NK-92 (cell line): ENCODE results near the gene USP53.
"Not testable (repeated sequence)": the region's sequence is repeated elsewhere in the genome, so short reads cannot be mapped to it uniquely, and the experiment has no call there.

Source experiments
- DNase-seq: peaks from one replicate; lab custom pipeline; 2025; ENCODE audit not compliant: unreplicated experiment; lab: John Stamatoyannopoulos, UW

Gene USP53

GRCh38 chr4:119212234-119212963 is at the start of gene USP53:
TSS of gene USP53 (plus strand) at chr4:119212713. CDS start at chr4:119239760, 27,047 bp downstream.
- DNase-seq: peak; percentile 75

DNA sequence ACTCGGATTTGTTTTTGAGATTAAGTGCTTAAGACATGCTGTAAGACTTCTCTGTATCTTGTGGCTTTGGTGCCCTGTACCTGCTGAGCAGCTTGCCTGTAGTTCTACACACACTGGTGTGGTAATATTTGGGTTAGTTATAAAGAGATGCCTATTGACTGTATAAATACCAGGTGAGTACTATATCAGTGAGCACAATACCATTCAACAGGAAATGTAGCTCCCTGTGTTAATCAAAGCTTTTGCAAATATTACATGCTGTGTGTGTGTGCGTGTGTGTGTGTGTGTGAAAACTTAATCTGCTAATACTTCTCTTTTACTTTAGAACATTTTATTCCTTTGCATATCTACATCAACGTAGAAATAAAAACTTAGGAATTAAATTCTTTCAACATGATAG is 46.7 kb upstream of the USP53 start:
- no peak for DNase-seq

- no peak for DNase-seq
Measured at GRCh38 chr4:119170195-119170594, 42.3 kb upstream of the USP53 start.

DNA sequence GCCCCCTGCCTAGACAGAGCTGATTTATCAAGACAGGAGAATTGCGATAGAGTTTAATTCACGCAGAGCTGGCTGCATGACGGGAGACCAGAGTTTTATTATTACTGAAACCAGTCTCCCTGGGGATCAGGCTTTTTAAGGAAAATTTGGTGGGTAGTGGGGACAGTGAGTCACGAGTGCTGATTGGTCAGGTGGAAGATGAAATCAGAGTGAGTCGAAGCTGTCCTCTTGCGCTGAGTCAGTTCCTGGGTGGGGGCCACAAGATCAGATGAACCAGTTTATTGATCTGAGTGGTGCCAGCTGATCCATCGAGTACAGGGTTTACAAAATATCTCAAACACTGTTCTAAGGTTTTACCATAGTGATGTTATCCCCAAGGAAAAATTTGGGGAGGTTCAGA is 40.3 kb upstream of the USP53 start:
- DNase-seq: no peak

GRCh38 chr4:119173729-119174361 is 38.7 kb upstream of the USP53 start:
- not testable (repeated sequence) for DNase-seq

DNA sequence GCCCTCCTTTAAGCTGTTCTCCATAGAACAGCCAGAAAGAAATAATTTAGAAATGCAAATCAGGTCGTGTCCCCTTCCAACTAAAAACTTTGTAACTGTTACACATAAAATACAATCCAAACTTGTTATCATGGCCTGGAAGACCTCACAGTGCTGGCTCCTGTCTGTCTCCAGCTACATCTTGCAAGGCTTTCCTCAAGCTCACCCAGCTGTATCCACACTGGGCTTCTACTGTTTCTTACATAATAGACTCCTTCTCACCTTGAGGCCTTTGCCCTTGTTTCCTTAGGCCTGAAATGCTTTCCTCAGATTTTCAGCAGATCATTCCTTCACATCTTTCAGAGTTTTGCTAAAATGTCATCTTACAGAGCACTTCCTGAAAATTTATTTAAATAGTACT is 33.5 kb upstream of the USP53 start:
- DNase-seq: no peak

DNA sequence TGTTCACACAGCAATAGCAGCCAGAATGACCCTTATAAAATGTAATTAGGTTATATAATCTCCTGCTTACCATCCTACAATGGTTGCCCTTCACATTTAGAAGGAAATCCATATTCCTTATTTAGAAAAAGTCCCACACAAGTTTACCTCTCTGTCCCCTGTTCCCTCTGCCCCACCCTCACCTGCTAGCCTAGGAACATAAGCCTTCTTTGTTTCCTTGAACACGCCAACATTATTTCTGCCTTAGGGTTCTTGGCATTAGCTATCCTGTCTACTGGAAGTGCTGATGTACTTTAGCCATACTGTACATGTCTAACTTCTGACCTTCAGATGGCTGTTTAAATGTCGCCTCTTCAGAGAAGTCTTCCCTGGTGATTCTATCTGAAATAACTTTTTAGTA is 28.4 kb upstream of the USP53 start:
- DNase-seq: no peak

DNA sequence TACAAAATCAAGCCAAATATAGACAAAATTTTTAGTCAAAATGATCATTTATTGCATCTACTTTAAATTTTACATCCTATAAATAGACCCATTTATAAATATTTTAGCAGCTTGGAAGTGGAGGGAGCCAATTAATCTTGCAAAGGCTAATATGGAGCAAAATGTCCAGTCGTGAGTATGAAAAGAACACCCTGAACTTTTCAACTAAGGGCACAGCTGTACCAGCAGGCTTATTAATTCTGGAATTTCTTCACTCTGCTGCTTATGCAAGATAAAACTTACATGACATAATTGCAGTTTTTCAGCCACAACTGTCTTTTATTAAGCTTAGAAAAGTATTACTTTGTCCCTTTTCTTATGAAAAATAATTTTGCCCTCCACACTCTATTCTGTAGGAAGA is 22.9 kb upstream of the USP53 start:
- no peak for DNase-seq

DNA sequence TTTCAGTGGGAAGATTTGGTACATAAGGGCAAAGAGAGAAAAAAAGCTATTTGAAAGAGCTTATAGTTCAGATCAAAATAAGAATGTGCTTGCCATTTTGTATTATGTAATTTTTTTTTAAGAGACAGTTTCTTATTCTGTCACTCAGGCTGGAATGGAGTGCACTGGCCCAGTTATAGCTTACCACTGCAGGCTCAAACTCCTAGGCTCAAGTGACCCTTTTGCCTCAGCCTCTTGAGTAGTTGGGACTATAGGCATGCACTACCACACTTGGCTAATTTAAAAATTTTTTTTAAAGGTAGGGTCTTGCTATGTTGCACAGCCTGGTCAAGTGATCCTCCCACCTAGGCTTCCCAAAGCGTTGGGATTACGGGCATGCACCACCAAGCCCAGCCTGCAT is 22.2 kb upstream of the USP53 start:
- no peak for DNase-seq

DNA sequence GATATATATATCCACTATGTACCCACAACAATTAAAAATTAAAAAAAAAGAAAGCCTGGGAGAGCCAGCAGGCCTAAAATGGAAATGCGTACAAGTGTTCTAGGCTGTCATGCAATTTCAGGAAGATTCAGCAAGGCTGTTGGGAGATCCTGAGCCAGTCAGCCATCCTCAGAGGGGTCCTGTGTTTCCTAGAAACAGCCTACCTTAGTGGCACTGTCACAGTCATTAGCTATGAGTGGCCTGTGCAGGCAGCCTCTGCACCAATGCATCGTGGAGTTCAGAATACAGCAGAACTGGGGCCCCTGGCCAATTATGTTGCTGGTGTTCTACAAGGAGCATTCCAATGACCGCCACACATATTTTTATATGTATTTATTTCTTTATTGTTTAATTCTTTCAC is 21.0 kb upstream of the USP53 start:
- DNase-seq: no peak

DNA sequence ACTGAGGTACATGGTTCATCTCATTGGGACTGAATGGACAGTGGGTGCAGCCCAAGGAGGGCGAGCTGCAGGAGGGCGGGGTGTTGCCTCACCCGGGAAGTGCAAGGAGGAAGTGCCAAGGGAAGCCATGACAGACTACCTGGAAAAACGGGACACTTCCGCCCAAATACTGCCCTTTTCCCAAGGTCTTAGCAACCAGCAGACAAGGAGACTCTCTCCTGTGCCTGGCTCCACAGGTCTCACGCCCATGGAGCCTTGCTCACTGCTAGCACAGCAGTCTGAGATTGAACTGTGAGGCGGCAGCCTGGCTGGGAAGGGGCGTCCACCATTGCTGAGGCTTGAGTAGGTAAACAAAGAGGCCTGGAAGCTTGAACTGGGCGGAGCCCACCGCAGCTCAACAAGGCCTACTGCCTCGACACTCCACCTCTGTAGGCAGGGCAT is 14.7 kb upstream of the USP53 start:
- no peak for DNase-seq

DNA sequence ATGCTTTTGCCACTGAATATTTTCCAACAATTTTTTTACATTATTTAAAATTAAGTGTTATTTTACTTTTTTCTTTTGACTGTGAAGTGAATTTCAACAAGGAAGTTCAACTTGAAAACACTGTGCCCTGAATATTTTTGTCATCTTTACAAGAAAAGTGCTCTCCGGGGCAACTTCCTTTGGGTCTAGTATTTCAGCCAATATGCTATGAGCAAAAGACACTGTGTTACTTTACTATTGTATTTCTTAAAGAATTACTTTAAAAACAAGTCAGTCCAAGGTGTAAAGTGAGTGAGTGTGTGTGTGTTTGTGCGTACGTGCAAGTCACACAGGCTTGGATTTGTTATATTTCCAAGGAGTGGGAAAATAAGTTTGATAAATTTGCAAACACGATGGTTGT is 7.6 kb upstream of the USP53 start:
- DNase-seq: no peak

GRCh38 chr4:119205690-119206089 is 6.8 kb upstream of the USP53 start:
- DNase-seq: no peak

GRCh38 chr4:119206178-119206577 is 6.3 kb upstream of the USP53 start:
- no peak for DNase-seq

- DNase-seq: no peak
Measured at GRCh38 chr4:119207051-119207450, 5.5 kb upstream of the USP53 start.

GRCh38 chr4:119209077-119209476 is 3.4 kb upstream of the USP53 start:
- no peak for DNase-seq

GRCh38 chr4:119209586-119209985 is 2.9 kb upstream of the USP53 start:
- DNase-seq: no peak

DNA sequence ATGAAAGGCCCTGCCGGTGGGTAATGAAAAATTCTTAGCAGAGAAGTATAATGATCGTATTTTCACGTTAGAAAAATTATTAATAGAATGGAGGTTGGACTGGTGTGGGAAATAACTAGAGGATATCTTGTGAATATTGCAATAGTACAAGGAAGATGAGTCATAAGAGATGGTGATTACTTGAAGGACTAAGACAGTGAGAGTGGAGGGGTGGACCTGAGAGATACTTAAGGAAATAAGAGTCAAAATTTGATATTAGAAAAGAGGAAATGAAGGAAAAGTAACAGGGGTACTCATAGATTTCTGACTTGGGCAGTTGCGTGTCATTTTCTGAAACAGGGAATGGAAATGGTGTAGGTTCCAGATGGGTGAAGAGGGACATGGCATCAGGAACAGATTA is 1.7 kb upstream of the USP53 start:
- DNase-seq: no peak

DNA sequence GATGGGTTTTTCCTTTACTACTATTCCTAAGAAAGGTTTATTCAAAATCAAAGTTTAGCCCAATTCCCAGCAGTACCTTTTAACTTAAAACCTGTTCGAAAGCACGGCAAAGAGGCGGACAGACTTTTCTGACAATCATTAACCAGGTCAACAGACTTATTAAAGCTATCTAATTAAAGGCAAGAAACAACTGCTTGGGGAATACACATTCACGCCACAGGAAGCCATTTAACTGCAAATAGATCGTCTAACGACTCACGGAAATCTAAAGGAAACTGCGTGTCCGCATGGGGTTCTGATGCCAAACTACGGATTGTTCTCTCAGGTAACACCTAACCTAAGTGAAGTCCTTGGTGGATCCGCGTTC is 663 bp upstream of the USP53 start:
- DNase-seq: no peak

GRCh38 chr4:119212964-119213606 is 572 bp downstream of the USP53 start:
- no peak for DNase-seq

GRCh38 chr4:119218093-119218492 is 5.6 kb downstream of the USP53 start:
- no peak for DNase-seq

GRCh38 chr4:119221412-119221811 is 8.9 kb downstream of the USP53 start:
- no peak for DNase-seq
